COLO829 (cell line): ENCODE data around the gene HEXD.
"Not testable (repeated sequence)": the region's sequence is repeated elsewhere in the genome, so short reads cannot be mapped to it uniquely, and the experiment has no call there.

Experiments
- DNase-seq: peaks from one replicate; pipeline ENCODE4 v3.0.0; 2012; ENCODE audit warnings: low spot score

HEXD gene

DNA sequence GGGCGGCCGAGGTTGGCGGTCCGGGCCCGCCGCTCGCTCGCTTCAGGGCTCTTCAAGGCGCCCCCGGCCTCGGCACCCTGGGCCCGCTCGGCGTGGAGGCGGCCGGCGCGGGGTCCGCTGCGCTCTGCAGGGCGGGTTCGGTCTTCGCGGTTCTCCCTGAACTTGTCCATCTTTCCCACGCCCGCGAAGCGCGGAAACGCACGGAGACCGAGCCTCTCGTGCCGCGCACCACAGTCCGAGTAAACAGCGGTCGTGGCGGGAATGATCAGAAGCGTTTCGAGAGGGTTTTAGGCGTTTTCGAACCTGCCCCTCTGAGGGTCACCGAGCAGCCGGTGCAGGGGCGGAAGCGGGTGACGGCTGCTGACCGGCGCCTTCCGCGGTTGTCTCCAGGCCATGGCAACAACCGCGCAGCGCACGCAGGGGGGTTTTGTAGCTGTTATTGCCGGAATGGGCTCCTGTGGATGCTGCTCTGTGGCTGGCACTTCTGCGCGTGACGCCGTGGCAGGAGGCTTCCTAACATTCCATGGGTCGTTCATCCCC, 40.8 kb downstream of the HEXD start:
- DNase-seq, result no peak

- not testable (repeated sequence) for DNase-seq
Observed at GRCh38 chr17:82459936-82460335, 41.8 kb downstream of the HEXD start.

- DNase-seq, result no peak
Observed at GRCh38 chr17:82461827-82462524, 43.8 kb downstream of the HEXD start.

DNA sequence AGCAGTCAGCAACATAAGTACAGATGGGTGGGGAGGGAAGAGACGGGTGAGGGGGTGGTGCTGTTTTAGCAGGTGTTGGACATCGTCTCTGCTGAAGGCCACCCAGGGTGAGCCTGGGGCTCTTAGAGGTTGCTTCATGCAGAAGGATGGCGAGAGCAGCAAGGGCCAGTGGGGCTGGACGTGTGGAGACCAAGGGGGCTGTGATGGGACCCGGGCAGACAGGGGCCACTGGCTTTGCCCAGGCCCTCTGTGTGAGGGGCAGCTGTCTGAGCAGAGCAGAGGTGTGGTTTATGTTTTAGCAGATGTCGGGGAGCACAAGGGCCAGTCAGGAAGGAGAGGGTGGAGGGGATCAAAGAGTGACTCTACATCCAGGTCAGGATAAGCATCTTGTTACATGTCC, 45.2 kb downstream of the HEXD start:
- no peak for DNase-seq

DNA sequence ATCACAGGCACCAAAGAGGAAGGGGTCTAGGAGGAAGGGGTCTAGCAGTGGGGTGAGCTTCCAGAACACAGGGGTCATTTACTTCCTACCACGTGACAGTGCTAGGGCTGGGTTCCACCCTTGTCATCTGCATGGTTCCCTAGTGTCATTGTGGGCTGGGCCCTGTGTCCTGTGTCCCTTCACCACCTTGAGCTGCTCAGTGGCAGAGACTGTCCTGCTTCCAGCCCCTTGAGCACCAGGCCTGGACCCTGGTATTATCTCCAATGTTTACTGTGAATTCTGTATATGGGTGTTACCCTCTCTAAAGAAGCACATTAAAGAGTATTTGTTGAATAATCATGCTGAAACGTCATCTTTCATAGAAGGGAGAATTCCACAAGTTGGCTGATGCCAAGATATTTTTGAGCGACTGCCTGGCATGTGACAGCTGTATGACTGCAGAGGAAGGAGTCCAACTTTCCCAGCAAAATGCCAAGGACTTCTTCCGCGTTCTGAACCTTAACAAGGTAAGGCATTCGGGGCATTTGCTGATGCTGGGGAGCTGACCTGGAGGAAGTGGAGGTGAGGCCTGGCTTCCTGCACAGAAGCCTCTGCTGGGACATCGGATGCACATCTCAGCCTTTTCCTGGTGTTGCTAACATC, 45.9 kb downstream of the HEXD start:
- DNase-seq, result no peak

GRCh38 chr17:82464567-82464929, 46.4 kb downstream of the HEXD start:
- DNase-seq, result no peak

DNA sequence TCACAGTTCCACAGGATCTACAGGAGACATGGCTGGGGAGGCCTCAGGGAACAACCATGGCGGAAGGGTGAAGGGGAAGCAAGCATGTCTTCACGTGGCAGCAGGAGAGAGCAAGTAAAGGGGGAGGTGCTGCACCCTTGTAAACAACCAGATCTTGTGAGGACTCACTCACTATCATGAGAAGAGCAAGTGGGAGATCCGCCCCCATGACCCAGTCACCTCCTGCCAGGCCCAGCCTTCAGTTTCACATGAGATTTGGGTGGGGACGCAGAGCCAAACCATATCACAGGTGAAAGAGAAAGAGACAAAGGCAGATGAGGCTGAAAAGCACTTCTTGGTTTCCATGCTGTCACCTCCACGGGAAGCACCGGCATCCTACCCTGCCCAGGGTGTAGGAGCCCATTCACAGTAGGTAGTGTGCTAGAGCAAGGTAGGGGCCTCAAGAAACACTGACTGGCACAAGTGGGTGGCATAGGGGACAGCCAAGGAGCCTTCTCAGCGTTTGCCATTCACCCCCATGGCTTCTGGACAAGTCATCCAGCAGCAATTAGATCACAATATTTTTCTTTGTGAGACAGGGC, 47.0 kb downstream of the HEXD start:
- no peak for DNase-seq

- no peak for DNase-seq
Observed at GRCh38 chr17:82468692-82469091, 50.5 kb downstream of the HEXD start.

GRCh38 chr17:82470065-82470464, 51.9 kb downstream of the HEXD start:
- DNase-seq, result no peak

DNA sequence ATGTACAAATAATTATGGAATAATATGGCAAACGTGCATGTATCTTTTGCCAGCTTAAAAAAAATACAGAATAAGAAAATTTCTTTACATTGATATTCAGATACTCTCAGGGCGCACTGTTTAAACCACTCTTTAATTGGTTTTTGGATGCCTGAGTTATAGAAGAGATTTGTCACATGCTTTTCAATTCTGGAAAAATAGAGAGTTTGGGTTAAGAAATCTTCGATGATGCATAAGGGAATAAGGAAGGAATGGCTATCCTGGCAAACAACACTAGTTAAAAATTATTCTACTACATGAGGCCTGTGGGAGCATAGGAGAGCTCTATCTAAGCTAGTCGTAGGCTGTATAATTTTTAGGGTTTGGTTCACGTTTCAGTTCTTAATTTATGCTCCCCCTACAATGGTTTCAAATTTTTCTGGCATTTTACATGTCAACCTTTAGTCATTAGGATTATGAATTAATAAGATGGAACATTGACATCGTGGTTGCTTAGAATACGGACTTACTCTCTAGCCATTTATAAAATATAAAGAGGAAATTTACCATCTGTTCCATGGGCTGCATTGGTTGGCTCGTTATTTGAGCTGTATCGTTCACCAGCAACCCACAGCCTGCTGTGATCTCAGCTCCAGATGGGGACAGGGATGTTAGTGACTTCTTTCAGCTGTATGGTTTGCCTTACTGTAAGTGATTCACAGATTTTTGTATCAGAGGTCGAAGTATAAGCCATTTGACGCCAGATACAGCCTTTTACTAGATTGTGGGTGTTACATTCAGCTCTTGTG, 56.3 kb downstream of the HEXD start:
- DNase-seq, result no peak

DNA sequence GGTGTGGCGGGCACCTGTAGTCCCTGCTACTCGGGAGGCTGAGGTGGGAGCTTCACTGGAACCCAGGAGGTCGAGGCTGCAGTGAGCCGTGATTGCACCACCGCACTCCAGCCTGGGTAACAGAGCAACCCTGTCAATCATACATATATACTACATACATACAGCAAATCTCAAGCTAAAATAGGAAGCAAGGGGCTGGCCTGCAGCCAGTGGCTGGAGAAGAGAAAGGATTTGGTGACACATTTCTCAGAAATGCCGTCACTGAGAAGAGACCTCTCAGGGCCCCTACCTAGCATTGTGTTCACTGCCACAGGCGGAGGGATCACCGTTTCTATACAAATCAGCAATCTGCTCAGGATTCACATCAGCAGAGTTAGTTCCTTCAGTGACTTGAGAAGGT, 57.3 kb downstream of the HEXD start:
- DNase-seq, result no peak

DNA sequence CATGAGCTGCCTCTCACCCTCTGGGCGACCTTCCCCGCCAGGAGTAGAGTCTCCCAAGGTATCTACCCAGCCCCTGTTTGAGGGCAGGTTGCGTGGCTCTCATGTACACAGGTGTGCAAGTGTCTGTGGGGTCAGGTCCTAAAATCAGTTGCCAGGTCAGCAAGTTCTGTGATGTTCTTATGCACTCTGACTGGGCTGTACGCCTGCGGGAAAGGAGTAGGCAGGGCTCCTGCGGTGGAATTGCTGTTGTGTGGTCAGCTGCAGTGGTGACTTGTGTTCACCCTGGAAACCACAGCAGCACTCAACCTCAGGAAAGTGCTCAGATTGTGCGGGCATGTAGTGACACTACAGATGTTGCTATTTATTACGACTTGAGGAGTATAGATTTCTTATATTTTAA, 59.8 kb downstream of the HEXD start:
- DNase-seq, result no peak

DNA sequence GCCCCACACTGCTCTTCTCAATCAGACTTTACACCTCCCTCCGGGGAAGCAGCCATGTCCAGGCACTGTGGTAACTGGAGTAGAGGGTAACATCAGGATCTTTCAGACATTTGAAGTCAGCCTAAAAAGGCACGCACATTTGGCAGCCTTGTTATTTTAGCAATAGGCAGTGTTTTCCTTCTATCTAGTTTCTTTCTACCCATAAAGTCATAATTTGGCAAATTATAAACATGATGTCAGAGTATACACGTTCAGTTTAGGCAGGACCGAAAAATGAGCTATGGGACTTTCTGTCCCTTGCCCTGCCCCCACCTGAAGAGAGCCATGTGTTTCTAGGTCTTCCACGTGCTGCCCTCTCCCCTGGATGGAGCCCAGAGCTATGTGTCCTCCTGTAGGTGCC, 61.5 kb downstream of the HEXD start:
- no peak for DNase-seq

- DNase-seq, result no peak
Observed at GRCh38 chr17:82480318-82480717, 62.2 kb downstream of the HEXD start.

DNA sequence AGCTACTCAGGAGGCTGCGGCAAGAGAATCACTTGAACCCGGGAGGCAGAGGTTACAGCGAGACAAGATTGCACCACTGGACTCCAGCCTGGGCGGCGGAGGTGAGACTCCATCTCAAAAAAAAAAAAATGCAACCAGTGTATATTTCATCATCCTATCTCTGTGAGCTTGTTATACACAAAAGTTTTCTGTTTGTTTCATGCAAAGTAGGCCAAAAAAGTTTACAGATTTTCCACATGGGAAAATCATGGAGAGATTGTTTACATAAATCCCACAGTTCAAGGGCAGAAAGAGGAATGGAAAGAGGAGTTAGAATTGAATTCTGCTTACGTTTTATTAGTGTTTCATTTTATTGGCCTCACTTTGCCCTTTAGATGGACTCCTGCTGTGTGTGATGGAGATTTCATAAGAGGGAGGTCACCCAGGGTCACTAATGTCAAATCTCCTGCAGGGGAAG, 65.1 kb downstream of the HEXD start:
- no peak for DNase-seq

DNA sequence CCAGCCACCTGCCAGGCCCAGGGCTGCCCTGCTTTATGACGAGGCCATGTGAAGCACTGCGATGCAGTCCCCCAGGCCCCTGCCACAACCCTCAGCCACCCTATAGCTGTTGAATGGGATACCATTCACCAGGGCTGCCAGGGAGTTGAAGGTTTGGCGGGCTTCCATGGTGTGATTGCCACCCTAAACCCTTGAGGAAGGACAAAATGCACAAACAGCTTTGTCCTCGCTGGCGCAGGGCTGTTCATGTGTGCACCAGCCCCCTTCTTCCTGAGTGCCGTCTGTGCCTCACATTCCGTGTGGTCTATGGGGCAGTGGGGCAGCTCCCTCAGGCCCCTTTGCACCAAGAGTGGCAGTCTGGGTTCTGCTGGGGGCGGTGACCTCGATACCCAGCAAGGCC, 65.7 kb downstream of the HEXD start:
- DNase-seq, result no peak

DNA sequence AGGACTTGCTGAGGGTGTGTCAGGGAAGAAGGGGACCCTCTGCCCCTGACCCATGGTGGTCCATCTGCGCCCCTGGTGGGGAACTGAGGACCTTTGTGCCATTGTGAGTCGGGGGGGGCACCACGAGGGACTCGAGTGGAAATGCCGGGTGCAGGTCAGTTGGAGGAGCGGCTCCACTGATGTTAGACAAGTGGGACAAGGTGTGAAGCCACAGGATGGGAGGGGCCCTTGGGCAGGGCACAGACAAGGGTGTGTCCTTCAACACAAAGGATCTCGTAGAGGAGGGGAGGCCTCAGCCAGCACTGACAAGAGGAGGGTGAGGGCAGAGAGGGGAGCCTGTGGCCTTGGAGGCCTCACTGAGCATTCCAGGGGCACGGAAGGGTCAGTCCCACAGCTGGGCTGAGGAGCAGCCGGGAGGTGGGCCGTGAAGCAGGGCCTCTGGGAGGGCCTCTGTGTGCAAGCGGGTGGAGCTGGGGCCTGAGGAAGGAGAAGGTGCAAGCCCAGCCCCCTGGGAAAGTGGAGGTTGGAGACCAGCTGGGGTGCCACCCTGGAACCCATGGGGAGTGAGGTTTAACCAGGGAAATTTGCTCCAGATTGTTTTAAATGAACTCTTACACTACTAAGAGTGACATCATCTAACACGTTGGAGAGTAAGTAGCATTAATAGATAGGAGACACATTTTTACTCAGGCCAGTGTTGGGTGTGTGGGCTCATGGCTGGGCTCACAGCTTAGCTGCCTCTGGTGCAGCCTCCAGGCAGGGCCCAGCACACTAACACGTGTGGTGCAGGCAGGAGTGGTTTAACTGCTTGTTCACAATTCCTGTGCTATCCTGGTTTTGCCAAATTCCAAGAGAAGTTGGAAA, 68.3 kb downstream of the HEXD start:
- no peak for DNase-seq

DNA sequence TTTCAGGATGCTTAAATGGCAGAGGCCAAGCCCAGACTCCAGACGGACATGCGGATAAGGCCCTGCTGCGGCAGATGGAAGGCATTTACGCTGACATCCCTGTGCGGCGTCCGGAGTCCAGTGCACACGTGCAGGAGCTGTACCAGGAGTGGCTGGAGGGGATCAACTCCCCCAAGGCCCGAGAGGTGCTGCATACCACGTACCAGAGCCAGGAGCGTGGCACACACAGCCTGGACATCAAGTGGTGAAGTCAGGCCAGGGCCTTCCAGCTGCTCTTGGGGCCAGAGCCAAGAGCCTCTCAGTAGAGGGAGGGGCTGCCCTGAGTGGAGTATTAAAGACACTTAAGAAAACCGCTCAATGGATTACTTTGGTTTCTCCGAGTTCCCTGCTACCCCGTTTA, 69.8 kb downstream of the HEXD start:
- no peak for DNase-seq

- no peak for DNase-seq
Observed at GRCh38 chr17:82489117-82489516, 71.0 kb downstream of the HEXD start.

DNA sequence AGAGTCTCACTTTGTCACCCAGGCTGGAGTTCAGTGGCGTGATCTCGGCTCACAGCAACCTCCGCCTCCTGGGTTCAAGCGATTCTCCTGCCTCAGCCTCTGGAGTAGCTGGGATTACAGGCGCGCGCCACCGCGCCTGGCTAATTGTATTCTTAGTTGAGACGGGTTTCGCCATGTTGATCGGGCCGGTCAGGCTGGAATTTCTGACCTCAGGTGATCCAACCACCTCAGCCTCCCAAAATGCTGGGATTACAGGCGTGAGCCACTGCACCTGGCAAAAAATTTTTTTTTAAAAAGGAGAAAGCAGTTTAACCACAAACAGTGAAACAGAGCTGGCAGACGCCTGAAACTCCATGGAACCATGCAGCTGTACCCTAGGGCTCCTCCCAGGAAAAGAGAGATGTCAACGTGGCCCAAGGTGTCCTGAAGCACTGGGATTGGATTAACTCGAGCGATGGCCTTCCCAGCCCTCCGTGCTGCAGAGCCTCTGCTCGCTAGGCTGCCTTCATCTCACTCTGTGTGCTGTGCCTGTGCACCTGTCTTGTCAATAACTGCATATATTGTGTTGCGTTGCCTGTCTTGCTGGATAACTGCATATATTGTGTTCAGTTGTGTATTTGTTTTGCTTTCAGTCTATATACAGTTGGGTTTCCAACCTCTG, 71.8 kb downstream of the HEXD start:
- DNase-seq, result no peak
